ENCODE measurements around the gene LRP1B.

LRP1B gene

GRCh38 chr2:142008135-142008744 is 122.6 kb downstream of the LRP1B start:
- Mint-ChIP-seq H3K4me3 (no peak overlapping the region), H3K9me3 (no peaks in the 10 kb centered on the region), H3K4me1 (no peaks in the 10 kb centered on the region), H3K36me3 (no peaks in the 10 kb centered on the region), H3K27me3 (no peaks in the 10 kb centered on the region), H3K27ac (no peak overlapping the region)
- no peak for DNase-seq (ENCODE audit: low spot score in 2 of 2)
- ATAC-seq (ENCODE audit: low read depth), result no peak

- no peaks in the 10 kb centered on the region for H3K4me1 Mint-ChIP-seq
- no peaks in the 10 kb centered on the region for H3K9me3 Mint-ChIP-seq
- H3K4me3 Mint-ChIP-seq, result no peak overlapping the region
- H3K36me3 Mint-ChIP-seq, result no peaks in the 10 kb centered on the region
- no peak for ATAC-seq (ENCODE audit: low read depth)
- no peak for DNase-seq (ENCODE audit: low spot score in 2 of 2)
- H3K27me3 Mint-ChIP-seq, result no peaks in the 10 kb centered on the region
- no peak overlapping the region for H3K27ac Mint-ChIP-seq
Measured at GRCh38 chr2:141994066-141994465, 136.8 kb downstream of the LRP1B start.

- no peak for ATAC-seq (ENCODE audit: low read depth)
- DNase-seq (ENCODE audit: low spot score in 2 of 2), result no peak
- no peak overlapping the region for H3K4me3 Mint-ChIP-seq
- H3K27me3 Mint-ChIP-seq, result no peaks in the 10 kb centered on the region
- H3K4me1 Mint-ChIP-seq, result no peaks in the 10 kb centered on the region
- no peak overlapping the region for H3K27ac Mint-ChIP-seq
- H3K36me3 Mint-ChIP-seq, result no peaks in the 10 kb centered on the region
- H3K9me3 Mint-ChIP-seq, result no peaks in the 10 kb centered on the region
Measured at GRCh38 chr2:141992695-141993094, 138.1 kb downstream of the LRP1B start.

- Mint-ChIP-seq H3K36me3 (no peaks in the 10 kb centered on the region), H3K27me3 (no peaks in the 10 kb centered on the region), H3K4me1 (no peaks in the 10 kb centered on the region), H3K27ac (no peak overlapping the region), H3K4me3 (no peak overlapping the region), H3K9me3 (no peaks in the 10 kb centered on the region)
- no peak for ATAC-seq (ENCODE audit: low read depth)
- DNase-seq (ENCODE audit: low spot score in 2 of 2), result no peak
Measured at GRCh38 chr2:141968433-141968832, 162.4 kb downstream of the LRP1B start.

- Mint-ChIP-seq H3K4me1 (no peaks in the 10 kb centered on the region), H3K4me3 (no peak overlapping the region), H3K36me3 (no peaks in the 10 kb centered on the region), H3K27ac (no peak overlapping the region), H3K9me3 (no peaks in the 10 kb centered on the region), H3K27me3 (no peaks in the 10 kb centered on the region)
- ATAC-seq (ENCODE audit: low read depth) (no peak), DNase-seq (ENCODE audit: low spot score in 2 of 2) (no peak)
Measured at GRCh38 chr2:141967980-141968379, 162.8 kb downstream of the LRP1B start.

GRCh38 chr2:141967503-141967902 is 163.3 kb downstream of the LRP1B start:
- no peaks in the 10 kb centered on the region for H3K9me3 Mint-ChIP-seq
- no peaks in the 10 kb centered on the region for H3K4me1 Mint-ChIP-seq
- H3K27ac Mint-ChIP-seq, result no peak overlapping the region
- no peaks in the 10 kb centered on the region for H3K27me3 Mint-ChIP-seq
- DNase-seq (ENCODE audit: low spot score in 2 of 2) (no peak), ATAC-seq (ENCODE audit: low read depth) (no peak)
- H3K4me3 Mint-ChIP-seq, result no peak overlapping the region
- no peaks in the 10 kb centered on the region for H3K36me3 Mint-ChIP-seq

- no peak overlapping the region for H3K4me3 Mint-ChIP-seq
- H3K27me3 Mint-ChIP-seq, result no peaks in the 10 kb centered on the region
- DNase-seq (ENCODE audit: low spot score in 2 of 2), result no peak
- H3K27ac Mint-ChIP-seq, result no peak overlapping the region
- no peak for ATAC-seq (ENCODE audit: low read depth)
- no peaks in the 10 kb centered on the region for H3K9me3 Mint-ChIP-seq
- H3K4me1 Mint-ChIP-seq, result no peaks in the 10 kb centered on the region
- H3K36me3 Mint-ChIP-seq, result no peaks in the 10 kb centered on the region
Measured at GRCh38 chr2:141959941-141960340, 170.9 kb downstream of the LRP1B start.

- Mint-ChIP-seq H3K4me3 (no peak overlapping the region), H3K36me3 (no peaks in the 10 kb centered on the region), H3K27me3 (no peaks in the 10 kb centered on the region), H3K27ac (no peak overlapping the region), H3K9me3 (no peaks in the 10 kb centered on the region), H3K4me1 (no peaks in the 10 kb centered on the region)
- DNase-seq (ENCODE audit: low spot score in 2 of 2), result no peak
- ATAC-seq (ENCODE audit: low read depth), result no peak
Measured at GRCh38 chr2:141959016-141959415, 171.8 kb downstream of the LRP1B start.

- no peaks in the 10 kb centered on the region for H3K27me3 Mint-ChIP-seq
- H3K4me1 Mint-ChIP-seq, result no peaks in the 10 kb centered on the region
- no peaks in the 10 kb centered on the region for H3K36me3 Mint-ChIP-seq
- ATAC-seq (ENCODE audit: low read depth) (no peak), DNase-seq (ENCODE audit: low spot score in 2 of 2) (no peak)
- no peak overlapping the region for H3K4me3 Mint-ChIP-seq
- H3K9me3 Mint-ChIP-seq, result no peaks in the 10 kb centered on the region
- H3K27ac Mint-ChIP-seq, result no peak overlapping the region
Measured at GRCh38 chr2:141957827-141958450, 172.9 kb downstream of the LRP1B start.

GRCh38 chr2:141957321-141957720 is 173.5 kb downstream of the LRP1B start:
- no peaks in the 10 kb centered on the region for H3K36me3 Mint-ChIP-seq
- no peak for DNase-seq (ENCODE audit: low spot score in 2 of 2)
- H3K27me3 Mint-ChIP-seq, result no peaks in the 10 kb centered on the region
- no peaks in the 10 kb centered on the region for H3K9me3 Mint-ChIP-seq
- H3K4me3 Mint-ChIP-seq, result no peak overlapping the region
- no peak for ATAC-seq (ENCODE audit: low read depth)
- H3K27ac Mint-ChIP-seq, result no peak overlapping the region
- no peaks in the 10 kb centered on the region for H3K4me1 Mint-ChIP-seq

- H3K36me3 Mint-ChIP-seq, result no peaks in the 10 kb centered on the region
- H3K4me1 Mint-ChIP-seq, result no peaks in the 10 kb centered on the region
- no peaks in the 10 kb centered on the region for H3K27me3 Mint-ChIP-seq
- no peak for DNase-seq (ENCODE audit: low spot score in 2 of 2)
- no peak for ATAC-seq (ENCODE audit: low read depth)
- no peak overlapping the region for H3K4me3 Mint-ChIP-seq
- no peak overlapping the region for H3K27ac Mint-ChIP-seq
- H3K9me3 Mint-ChIP-seq, result no peaks in the 10 kb centered on the region
Measured at GRCh38 chr2:141947396-141948114, 183.3 kb downstream of the LRP1B start.

GRCh38 chr2:141946016-141946415 is 184.8 kb downstream of the LRP1B start:
- Mint-ChIP-seq H3K36me3 (no peaks in the 10 kb centered on the region), H3K9me3 (no peaks in the 10 kb centered on the region), H3K27me3 (no peaks in the 10 kb centered on the region), H3K4me3 (no peak overlapping the region), H3K4me1 (no peaks in the 10 kb centered on the region), H3K27ac (no peak overlapping the region)
- ATAC-seq (ENCODE audit: low read depth) (no peak), DNase-seq (ENCODE audit: low spot score in 2 of 2) (no peak)

- no peak for DNase-seq (ENCODE audit: low spot score in 2 of 2)
- no peak overlapping the region for H3K27ac Mint-ChIP-seq
- H3K27me3 Mint-ChIP-seq, result no peaks in the 10 kb centered on the region
- ATAC-seq (ENCODE audit: low read depth), result no peak
- H3K4me1 Mint-ChIP-seq, result no peaks in the 10 kb centered on the region
- no peak overlapping the region for H3K4me3 Mint-ChIP-seq
- no peaks in the 10 kb centered on the region for H3K9me3 Mint-ChIP-seq
- H3K36me3 Mint-ChIP-seq, result no peaks in the 10 kb centered on the region
Measured at GRCh38 chr2:141943918-141944317, 186.9 kb downstream of the LRP1B start.

GRCh38 chr2:141942006-141942789 is 188.6 kb downstream of the LRP1B start:
- H3K27ac Mint-ChIP-seq, result no peak overlapping the region
- H3K9me3 Mint-ChIP-seq, result no peaks in the 10 kb centered on the region
- H3K27me3 Mint-ChIP-seq, result no peaks in the 10 kb centered on the region
- no peak for DNase-seq (ENCODE audit: low spot score in 2 of 2)
- H3K4me3 Mint-ChIP-seq, result no peak overlapping the region
- ATAC-seq (ENCODE audit: low read depth), result no peak
- no peaks in the 10 kb centered on the region for H3K4me1 Mint-ChIP-seq
- no peaks in the 10 kb centered on the region for H3K36me3 Mint-ChIP-seq

Measured in memory B cell (primary cell).